ENCODE measurements around the gene DPP6.
"Not testable (repeated sequence)": the region's sequence is repeated elsewhere in the genome, so short reads cannot be mapped to it uniquely, and the experiment has no call there.

The DPP6 gene

GRCh38 chr7:154919344-154920225 is 867.4 kb downstream of the DPP6 start:
- TF ChIP-seq CTCF (IDR thresholded peaks at IDR 0.05; ENCODE audit: insufficient read depth, low read length, poor library complexity, severe bottlenecking): no peak
- no peak for DNase-seq (ENCODE audit: extremely low read depth, insufficient read length)
- Histone ChIP-seq H3K27me3 (replicated peaks; ENCODE audit: control insufficient read depth, insufficient read depth, low read length) (no peaks in the 10 kb centered on the region; the same call in 1 of the 2 replicates), H3K36me3 (ENCODE audit: control insufficient read depth, insufficient read depth, low read length) (no peaks in the 10 kb centered on the region), H3K4me3 (replicated peaks; ENCODE audit: low read depth, low read length) (no peak overlapping the region)

GRCh38 chr7:154922472-154922871 is 870.3 kb downstream of the DPP6 start:
- H3K27me3 ChIP-seq (replicated peaks; ENCODE audit: control insufficient read depth, insufficient read depth, low read length); DNase-seq (ENCODE audit: extremely low read depth, insufficient read length); H3K36me3 ChIP-seq (ENCODE audit: control insufficient read depth, insufficient read depth, low read length); H3K4me3 ChIP-seq (replicated peaks; ENCODE audit: low read depth, low read length): not testable (repeated sequence)

- peak; percentile 35 for DNase-seq (ENCODE audit: extremely low read depth, insufficient read length)
- TF ChIP-seq CTCF (IDR thresholded peaks at IDR 0.05; ENCODE audit: insufficient read depth, low read length, poor library complexity, severe bottlenecking): peak; percentile 58
- no peaks in the 10 kb centered on the region for H3K27me3 ChIP-seq (replicated peaks; ENCODE audit: control insufficient read depth, insufficient read depth, low read length)
- peak overlapping the region; percentile 61 for H3K4me3 ChIP-seq (replicated peaks; ENCODE audit: low read depth, low read length)
- no peaks in the 10 kb centered on the region for H3K36me3 ChIP-seq (ENCODE audit: control insufficient read depth, insufficient read depth, low read length)
These were observed 875.5 kb downstream of the DPP6 start for GRCh38 chr7:154927624-154928125.

- peak overlapping the region; percentile 70 for H3K4me3 ChIP-seq (replicated peaks; ENCODE audit: low read depth, low read length)
- H3K27me3 ChIP-seq (replicated peaks; ENCODE audit: control insufficient read depth, insufficient read depth, low read length): no peaks in the 10 kb centered on the region
- H3K36me3 ChIP-seq (ENCODE audit: control insufficient read depth, insufficient read depth, low read length): no peaks in the 10 kb centered on the region
- DNase-seq (ENCODE audit: extremely low read depth, insufficient read length): peak; percentile 73
- no peak for TF ChIP-seq CTCF (IDR thresholded peaks at IDR 0.05; ENCODE audit: insufficient read depth, low read length, poor library complexity, severe bottlenecking)
These were observed 876.2 kb downstream of the DPP6 start for GRCh38 chr7:154928136-154929005.

- Histone ChIP-seq H3K36me3 (ENCODE audit: control insufficient read depth, insufficient read depth, low read length) (no peaks in the 10 kb centered on the region), H3K27me3 (replicated peaks; ENCODE audit: control insufficient read depth, insufficient read depth, low read length) (no peaks in the 10 kb centered on the region), H3K4me3 (replicated peaks; ENCODE audit: low read depth, low read length) (peak overlapping the region; percentile 70)
- TF ChIP-seq CTCF (IDR thresholded peaks at IDR 0.05; ENCODE audit: insufficient read depth, low read length, poor library complexity, severe bottlenecking): no peak
- DNase-seq (ENCODE audit: extremely low read depth, insufficient read length): no peak
These were observed 877.0 kb downstream of the DPP6 start for GRCh38 chr7:154929006-154929726.

Data from GM06990 (cell line).